ENCODE data around the gene CROCC. TPM values are rescaled to one million over a fixed set of nuclear protein-coding genes. Genes with fewer than 3 reads are reported as not detected.
"Not testable (repeated sequence)": the region's sequence is repeated elsewhere in the genome, so short reads cannot be mapped to it uniquely, and the experiment has no call there.

Gene CROCC
- total RNA-seq, 2 donors from 2014 or later = 6.5 to 9.2 TPM

DNA sequence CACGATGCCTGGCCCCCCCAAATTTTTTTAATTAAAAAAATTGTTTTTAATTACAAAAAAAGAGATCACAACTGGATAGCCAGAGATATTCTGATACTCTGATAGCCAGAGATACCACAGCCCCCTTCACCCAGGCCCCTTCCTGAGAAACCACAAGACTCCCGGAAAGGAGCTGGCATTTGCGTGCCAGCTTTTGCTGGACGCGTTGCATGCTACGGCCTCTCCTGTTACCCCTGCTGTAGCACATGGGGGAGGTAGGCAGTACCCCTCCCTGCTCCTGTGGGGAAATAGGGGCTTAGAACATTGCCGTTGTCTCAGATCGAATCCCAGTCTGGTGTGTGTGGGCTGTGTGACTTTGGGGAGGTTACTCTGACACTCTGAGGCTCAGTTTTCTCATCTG is 36.0 kb downstream of the CROCC start:
- intact Hi-C loops (cut with DNase I) = loop anchor here in 1 of 2 donors (5.0 kb wide), 1 partner anchor 90 kb away; no protein-coding TSS in a partner anchor
- DNase-seq = no peak
- ATAC-seq = no peak

DNA sequence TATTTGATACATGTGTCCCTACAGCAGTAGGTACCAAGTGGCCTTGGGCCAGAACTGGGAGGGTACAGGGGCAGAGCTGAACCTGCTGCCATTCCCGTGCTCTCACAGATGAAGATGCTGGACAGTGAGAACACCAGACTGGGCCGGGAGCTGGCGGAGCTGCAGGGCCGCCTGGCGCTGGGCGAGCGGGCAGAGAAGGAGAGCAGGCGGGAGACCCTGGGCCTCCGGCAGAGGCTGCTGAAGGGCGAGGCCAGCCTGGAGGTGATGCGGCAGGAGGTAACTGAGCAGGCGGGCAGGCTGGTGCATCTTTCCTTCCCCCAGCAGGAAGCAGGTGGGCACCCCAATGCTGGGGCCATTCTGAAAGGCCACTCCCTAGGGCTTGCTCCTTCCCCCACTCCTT is 36.7 kb downstream of the CROCC start:
- DNase-seq (no peak), ATAC-seq (no peak)
- intact Hi-C loops (cut with DNase I) = loop anchor here in 1 of 2 donors (5.0 kb wide), 1 partner anchor 89 kb away; no protein-coding TSS in a partner anchor

DNA sequence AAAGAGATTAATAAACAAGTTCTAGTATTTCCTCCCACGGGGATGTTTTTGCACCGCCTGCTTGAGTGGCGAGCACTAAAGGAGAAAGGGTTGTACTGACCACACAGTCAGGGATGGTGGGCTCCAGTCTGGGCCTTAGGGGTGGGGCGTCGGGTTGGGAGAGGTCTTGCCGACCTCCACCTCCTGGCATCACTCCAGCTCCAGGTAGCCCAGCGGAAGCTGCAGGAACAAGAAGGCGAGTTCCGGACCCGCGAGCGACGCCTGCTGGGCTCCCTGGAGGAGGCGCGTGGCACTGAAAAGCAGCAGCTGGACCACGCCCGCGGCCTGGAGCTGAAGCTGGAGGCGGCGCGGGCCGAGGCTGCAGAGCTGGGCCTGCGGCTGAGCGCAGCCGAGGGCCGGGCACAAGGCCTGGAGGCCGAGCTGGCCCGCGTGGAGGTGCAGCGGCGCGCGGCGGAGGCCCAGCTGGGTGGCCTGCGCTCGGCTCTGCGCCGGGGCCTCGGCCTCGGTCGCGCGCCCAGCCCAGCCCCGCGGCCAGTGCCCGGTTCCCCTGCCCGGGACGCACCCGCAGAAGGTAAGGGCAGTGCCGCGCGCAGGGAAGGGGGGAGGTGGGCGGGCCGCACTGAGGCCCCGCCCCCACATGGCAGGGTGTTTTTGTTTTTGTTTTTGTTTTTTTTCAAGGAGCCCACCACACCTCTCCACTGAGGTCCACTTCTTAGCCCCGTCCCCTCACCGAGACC is 39.0 kb downstream of the CROCC start:
- intact Hi-C loops (cut with DNase I) = no loop called here
- DNase-seq (peak; percentile 91), ATAC-seq (peak; percentile 91 to 93)

DNA sequence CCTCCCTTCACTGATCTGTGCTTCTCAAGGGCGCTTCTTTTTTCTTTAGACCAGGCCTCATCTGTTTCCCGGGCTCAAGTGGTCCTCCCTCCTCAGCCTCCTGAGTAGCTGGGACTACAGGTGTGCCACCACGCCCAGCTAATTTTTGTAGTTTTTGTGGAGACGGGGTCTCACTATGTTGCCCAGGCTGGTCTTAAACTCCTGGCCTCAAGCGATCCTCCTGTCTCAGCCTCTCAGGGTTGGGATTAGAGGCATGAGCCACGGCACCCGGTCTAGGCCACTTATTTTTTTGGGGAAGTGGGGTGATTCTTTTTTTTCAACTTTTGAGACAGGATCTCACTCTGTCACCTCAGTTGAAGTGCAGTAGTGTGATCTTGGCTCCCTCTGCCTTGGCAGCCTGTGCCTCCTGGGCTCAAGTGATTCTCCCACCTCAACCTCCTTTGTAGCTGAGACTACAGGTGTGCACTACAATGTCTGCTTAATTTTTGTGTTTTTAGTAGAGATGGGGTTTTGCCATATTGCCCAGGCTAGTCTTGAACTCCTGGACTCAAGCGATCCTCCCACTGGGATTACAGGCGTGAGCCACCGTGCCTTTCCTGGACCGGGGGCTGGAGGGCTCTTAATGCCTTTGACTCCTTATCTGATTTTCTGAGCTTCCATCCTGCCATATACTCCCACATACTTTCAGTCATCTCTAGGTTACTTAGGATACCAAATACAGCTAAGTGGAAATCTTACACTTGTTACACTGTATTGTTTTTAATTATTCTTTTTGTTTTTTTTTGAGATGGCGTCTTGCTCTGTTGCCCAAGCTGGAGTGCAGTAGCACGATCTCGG is 39.8 kb downstream of the CROCC start:
- ATAC-seq (no peak), DNase-seq (no peak)
- intact Hi-C loops (cut with DNase I) = no loop called here

DNA sequence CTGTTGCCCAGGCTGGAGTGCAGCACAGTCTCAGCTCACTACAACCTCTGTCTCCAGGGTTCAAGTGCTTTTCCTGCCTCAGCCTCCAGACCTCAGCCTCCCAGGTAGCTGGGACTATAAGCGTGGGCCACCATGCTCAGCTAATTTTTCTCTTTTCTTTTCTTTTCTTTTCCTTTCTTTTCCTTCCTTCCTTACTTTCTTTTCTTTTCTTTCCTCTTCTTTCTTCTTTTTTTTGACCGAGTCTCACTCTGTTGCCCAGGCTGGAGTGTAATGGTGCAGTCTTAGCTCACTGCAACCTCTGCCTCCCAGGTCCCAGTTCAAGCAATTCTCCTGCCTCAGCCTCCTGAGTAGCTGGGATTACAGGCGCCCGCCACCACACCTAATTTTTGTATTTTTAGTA is 42.4 kb downstream of the CROCC start:
- DNase-seq; ATAC-seq; intact Hi-C loops (cut with DNase I): not testable (repeated sequence)

DNA sequence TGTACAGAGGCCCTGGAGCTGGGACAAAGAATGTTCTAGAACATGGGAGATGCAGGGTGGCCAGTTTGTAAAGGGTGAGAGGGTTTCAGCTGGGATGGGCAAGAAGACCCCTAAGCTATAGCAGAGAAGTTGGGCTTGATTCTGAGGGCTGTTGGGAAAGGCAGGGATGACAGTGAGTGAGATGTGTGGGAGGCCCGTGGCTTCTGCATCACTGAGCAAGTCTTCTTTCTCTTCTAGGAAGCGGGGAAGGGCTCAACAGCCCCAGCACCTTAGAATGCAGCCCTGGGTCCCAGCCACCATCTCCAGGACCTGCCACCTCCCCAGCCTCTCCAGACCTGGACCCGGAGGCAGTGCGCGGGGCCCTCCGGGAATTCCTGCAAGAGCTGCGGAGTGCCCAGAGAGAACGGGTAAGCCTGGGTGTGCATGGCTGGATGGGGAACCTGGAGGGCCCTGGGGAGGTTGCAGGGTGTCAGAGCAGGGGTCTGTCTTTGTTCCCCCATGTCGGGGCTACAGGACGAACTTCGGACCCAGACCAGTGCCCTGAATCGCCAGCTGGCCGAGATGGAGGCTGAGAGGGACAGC is 43.8 kb downstream of the CROCC start:
- ATAC-seq = no peak
- intact Hi-C loops (cut with DNase I) = no loop called here

DNA sequence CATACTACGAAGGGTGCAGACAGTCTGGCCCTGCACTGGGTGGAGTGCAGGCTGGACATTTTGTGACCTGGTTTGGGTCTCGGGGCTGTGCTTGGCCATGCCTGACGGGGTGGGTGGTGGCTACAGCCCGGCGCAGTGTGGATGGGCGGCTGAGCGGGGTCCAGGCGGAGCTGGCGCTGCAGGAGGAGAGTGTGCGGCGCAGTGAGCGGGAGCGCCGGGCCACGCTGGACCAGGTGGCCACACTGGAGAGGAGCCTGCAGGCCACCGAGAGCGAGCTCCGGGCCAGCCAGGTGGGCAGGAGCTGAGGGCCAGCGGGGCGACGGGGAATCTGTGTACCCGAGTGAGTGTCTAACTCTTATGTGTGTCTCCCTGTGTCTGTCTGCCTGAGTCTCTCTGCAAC is 44.6 kb downstream of the CROCC start:
- ATAC-seq (no peak), DNase-seq (no peak)
- intact Hi-C loops (cut with DNase I) = no loop called here

More for the DNA sequence above, 43.8 kb downstream of the CROCC start:
- DNase-seq = no peak

DNA sequence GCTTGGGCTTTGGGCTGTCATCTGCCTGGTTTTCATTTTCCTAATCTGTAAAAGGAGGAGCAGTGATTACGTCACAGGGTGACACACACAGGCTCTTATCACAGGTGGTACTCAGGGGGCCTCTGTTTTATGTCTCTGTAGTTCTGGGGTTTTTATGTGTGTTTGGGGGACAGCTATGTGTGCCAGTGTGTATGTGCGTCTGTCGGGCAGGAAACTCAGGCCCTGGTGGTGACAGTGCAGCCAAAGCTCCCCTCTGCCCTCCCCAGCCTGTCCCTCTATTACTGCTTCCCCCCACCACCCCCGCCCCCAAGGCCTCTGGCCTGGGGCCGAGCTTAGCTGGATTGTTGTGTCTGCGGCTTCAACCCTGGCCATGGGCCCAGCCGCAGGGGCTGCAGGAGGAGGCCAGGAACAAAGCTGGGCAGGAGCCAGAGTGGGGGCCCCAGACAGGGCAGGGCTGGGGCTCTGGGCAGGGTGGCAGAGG is 45.4 kb downstream of the CROCC start:
- peak; percentile 67 for DNase-seq
- intact Hi-C loops (cut with DNase I) = no loop called here

DNA sequence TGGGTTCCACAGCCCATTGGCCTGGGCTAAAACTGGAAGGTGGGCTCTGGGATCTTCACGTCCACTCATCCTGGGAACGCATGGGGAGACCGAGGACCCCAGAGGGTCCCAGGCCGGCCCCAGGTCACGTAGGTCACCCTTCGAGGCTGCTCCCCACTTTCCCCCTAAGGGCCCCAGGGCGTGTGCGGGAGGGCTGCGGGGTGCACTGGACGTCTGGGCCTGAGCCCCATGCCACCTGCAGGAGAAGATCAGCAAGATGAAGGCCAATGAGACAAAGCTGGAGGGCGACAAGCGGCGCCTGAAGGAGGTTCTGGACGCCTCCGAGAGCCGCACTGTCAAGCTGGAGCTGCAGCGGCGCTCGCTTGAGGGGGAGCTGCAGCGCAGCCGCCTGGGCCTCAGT is 46.2 kb downstream of the CROCC start:
- no peak for ATAC-seq
- intact Hi-C loops (cut with DNase I) = no loop called here
- no peak for DNase-seq

More for the DNA sequence above, 45.4 kb downstream of the CROCC start:
- peak; percentile 65 to 75 for ATAC-seq

DNA sequence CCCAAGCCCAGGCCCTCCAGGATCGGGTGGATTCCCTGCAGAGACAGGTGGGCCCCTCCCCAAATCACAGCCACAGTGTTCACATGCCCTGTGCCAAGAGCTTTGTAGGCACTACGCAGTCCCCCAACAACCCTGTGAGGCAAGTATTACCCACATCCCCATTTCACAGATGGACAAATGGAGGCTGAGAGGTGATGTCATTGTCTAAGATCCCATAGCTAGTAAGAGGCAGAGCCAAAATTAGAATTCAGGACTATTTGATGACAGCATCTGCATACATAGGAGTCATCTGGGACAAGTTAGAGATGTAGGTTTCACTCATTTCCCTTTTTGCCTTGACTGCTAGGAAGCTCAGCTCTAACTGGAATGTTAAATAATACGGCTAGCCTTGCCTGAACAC is 46.6 kb downstream of the CROCC start:
- intact Hi-C loops (cut with DNase I) = no loop called here

DNA sequence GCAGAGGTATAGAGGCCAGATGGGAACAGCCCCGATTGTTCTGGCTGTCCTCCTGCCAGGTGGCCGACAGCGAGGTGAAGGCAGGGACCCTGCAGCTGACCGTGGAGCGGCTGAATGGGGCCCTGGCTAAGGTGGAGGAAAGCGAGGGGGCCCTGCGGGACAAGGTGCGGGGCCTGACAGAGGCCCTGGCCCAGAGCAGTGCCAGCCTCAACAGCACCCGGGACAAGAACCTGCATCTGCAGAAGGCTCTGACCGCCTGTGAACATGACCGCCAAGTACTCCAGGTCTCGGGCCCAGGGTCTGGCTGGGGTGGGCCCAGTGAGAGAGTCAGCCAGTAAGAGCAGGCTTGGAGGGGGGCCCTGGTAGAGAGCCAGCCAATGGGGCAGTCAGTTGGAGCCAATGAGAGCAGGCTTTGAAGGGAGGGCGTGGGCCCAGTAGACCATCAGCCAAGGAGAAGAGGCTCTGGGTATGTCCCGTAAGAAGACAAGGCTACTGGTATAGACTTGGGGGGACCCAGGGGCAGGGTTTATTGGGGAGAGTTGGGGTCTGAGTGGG is 47.4 kb downstream of the CROCC start:
- ATAC-seq = no peak
- intact Hi-C loops (cut with DNase I) = no loop called here

More for the DNA sequence above, 46.6 kb downstream of the CROCC start:
- DNase-seq (no peak), ATAC-seq (no peak)

DNA sequence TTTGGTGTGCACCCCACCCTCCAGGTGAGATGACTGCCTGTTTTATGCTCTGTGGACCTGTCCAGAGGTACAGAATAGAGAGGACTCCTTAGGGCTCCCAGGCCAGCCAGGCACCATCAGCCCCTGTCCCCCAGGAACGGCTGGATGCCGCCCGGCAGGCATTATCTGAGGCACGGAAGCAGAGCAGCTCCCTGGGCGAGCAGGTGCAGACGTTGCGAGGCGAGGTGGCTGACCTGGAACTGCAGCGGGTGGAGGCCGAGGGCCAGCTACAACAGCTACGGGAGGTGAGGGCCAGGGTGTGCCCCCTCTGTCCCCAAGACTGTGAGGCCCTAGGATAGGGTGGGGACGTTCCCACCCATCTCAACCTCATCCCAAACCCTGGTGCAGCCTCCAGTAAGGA is 47.9 kb downstream of the CROCC start:
- ATAC-seq = no peak
- intact Hi-C loops (cut with DNase I) = no loop called here

More for the DNA sequence above, 47.4 kb downstream of the CROCC start:
- no peak for DNase-seq

DNA sequence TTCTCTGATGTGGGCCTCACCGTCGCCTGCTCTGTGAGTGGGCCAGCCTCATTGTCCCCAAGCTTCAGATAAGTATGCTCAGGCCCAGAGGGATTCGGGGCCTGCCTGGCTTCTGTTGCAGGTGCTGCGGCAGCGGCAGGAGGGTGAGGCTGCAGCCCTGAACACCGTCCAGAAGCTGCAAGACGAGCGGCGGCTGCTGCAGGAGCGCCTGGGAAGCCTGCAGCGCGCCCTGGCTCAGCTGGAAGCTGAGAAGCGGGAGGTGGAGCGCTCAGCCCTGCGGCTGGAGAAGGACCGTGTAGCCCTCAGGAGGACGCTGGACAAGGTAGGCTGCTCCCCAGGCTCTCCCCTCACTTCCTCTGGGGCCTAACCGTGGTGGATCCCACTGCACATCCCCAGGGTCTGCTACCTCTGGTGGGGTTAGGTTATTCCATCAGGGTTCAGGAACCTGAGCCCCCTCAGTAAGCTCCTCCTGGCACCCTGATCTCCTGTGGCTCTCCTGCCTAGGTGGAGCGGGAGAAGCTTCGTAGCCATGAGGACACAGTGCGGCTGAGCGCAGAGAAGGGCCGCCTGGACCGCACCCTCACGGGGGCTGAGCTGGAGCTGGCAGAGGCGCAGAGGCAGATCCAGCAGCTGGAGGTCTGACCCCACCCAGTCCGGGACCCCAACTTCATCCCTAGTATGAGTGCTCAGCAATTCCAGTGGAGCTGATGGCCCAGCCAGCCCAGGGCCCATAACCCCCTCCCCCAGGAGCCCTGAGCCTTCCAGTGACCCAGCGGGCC is 48.6 kb downstream of the CROCC start:
- ATAC-seq (no peak), DNase-seq (no peak)
- intact Hi-C loops (cut with DNase I) = no loop called here

More for the DNA sequence above, 47.9 kb downstream of the CROCC start:
- DNase-seq = no peak

DNA sequence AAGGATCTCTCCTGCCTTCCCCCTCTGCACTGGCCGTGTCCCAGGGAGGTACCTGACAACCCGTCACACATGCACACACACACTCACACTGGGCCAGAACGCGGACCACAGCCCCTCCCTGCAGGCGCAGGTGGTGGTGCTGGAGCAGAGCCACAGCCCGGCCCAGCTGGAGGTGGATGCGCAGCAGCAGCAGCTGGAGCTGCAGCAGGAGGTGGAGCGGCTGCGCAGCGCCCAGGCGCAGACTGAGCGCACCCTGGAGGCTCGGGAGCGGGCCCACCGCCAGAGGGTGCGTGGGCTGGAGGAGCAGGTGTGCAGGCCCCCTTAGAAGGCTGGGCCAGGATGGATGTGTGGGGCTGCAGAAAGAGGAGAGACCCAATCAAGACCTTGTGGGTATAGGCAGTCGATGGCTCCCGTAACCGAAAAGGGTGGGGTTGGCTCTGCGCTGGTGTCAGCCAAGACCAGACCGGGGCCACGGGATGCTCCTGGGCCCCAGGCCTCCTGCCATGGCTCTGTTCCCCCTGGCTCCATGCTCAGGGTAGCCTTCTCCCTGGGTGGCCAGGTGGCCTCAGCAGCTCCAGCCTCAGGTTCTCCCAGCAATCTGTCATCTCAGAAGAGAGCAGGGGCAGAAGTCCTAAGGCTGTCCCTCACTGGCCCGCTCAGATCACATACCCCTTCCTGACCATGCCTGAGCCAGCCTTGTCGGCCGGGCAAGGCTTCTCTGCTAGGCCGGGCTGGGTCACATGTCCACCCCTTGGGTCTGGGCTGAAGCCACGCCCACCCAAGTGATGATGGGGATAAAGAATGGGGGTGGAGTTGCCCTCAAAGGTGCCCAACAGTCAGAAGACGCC is 49.8 kb downstream of the CROCC start:
- intact Hi-C loops (cut with DNase I) = no loop called here
- ATAC-seq (peak in 1 of 2 donors; percentile 6), DNase-seq (no peak)

DNA sequence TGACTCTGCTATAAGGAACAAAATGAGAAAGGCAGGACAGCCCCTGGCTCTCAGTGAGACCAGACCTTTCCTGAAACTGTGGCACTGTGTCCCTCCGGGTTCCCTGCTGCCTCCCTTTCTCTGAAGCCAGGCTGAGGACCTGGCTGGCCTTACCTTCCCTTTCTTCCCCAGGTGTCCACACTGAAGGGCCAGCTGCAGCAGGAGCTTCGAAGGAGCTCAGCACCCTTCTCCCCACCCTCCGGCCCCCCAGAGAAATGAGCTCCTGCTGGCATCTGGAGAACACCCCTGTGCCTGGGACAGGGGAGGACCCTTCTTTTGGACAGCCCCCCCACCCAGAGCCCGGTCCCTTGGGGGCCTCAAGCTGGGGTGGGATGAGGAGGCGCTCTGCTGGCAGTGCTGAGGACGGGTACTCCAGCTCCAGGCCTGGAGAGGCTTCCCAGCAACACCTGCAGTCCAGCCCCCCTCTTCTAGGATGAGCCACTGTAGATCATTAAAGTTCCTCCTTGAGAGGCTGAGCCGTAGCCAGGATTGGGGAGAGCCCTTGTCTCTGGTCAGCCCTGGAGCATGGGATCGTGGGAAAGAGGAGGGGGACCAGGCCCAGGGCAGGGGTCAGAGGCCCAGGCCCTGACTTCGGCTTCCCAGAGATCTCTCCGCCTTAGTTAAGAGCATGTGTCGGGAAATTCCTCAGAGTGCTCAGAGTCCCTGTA is 50.6 kb downstream of the CROCC start:
- no peak for ATAC-seq
- no peak for DNase-seq
- intact Hi-C loops (cut with DNase I) = no loop called here

DNA sequence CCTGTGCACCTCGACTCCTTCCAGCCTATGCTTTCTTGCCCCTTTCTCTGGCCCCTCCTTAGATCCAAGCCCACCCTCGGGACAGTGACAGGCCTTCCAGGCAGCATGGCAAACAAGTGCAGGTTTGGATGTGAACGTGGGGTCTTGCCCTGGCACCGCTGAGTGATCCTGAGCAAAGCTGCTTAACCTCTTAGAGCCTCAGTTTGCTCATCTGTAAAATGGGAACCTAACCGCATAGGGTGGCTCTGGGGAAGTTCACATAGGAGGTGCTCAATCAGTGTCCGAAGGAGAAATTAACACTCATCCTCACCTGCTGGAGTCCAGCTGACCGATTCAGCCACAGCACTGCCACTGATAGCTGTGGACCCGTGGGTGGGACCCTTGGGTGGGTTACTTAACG is 51.5 kb downstream of the CROCC start:
- DNase-seq = no peak
- no peak for ATAC-seq
- intact Hi-C loops (cut with DNase I) = no loop called here

DNA sequence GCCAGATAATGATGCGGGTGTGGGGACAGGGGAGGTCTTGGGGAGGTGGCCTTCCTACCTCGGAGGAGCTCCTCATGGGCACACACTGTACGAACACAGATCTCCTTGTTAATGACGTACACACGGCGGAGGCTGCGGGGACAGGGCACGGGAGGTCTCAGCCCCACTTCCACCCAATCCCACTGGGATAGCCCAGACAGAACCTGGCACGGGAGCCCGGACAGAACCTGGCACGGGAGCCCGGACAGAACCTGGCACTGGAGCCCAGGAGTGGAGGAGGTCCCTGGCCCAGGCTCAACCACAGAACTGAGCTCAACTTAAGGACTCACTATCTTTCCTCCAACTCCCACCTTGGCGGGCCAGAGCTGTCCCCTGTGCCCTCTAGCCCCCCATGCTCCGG is 53.5 kb downstream of the CROCC start:
- intact Hi-C loops (cut with DNase I) = no loop called here
- DNase-seq = no peak
- no peak for ATAC-seq

Data from left cardiac atrium (tissue), 4 donors.